Mammary epithelial cell (primary cell): ENCODE measurements around the gene GRB10.

ENCODE experiments used
- CTCF ChIP-seq, 2 donors: IDR thresholded peaks in 1 of 2; conservative IDR thresholded peaks in 1 of 2; 2 replicates each; pipeline ENCODE4 v1.5.1; 2011 to 2012; ENCODE audit warnings: inconsistent platforms in 2 of 2, low read length in 2 of 2, mild to moderate bottlenecking in 2 of 2, control low read depth in 1 of 2, low read depth in 1 of 2; ENCODE audit not compliant: insufficient read depth in 1 of 2; ENCODE audit errors: extremely low read depth in 1 of 2
- EZH2 ChIP-seq: IDR thresholded peaks from 2 replicates; pipeline ENCODE4 v1.6.1; 2012; ENCODE audit warnings: low read length, inconsistent platforms, borderline replicate concordance

- TF ChIP-seq CTCF (conservative IDR thresholded peaks at IDR 0.05 in 1 of 2, IDR thresholded peaks at IDR 0.05 in 1 of 2; ENCODE audit: extremely low read depth in 1 of 2, insufficient read depth in 1 of 2, low read depth in 1 of 2, low read length in 2 of 2), result no peak
- TF ChIP-seq EZH2, result no peak
Observed at GRCh38 chr7:50779427-50779826, 3.3 kb downstream of the GRB10 start.
